SH-SY5Y (cell line): Measurements from ENCODE around the gene STYXL2.

Experiments used
- GATA2 ChIP-seq: IDR thresholded peaks from 2 replicates; pipeline ENCODE4 v1.6.1; 2011; ENCODE audit warnings: mild to moderate bottlenecking, low read depth, low read length
- GATA3 ChIP-seq: IDR thresholded peaks from 2 replicates; pipeline ENCODE4 v1.6.1; 2011; ENCODE audit warnings: low read depth, mild to moderate bottlenecking, low read length, moderate library complexity

DNA sequence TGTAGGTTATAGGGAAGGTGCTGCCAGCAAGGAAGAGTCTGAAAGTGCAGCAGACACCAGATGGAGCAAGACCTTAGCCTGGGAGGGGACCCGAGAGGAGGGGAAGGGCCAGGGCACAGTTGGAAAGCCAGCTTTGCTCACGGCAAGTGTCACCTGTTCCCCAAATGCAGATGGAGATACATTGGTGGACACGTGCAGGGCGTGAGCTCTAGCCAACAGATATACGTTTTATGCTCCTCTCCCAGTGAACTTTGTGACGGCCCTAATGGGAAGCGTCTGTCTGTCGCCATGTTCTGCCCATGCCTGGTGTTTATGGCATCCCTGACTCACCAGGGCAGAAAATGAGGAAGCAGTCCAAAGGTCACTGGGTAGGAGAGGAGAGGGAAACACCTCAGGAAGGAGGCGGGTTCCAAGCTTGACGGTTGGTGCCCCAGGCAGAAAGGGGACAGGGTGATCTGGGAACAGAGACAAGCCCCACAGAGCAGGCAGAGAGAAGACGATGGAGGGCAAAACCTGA is 11.3 kb upstream of the STYXL2 start:
- TF ChIP-seq GATA2 (no peak), GATA3 (no peak)
